ENCODE measurements around the gene XDH.
A peak's percentile ranks its signal among the peaks of the same experiment; 100 is the strongest.

GRCh38 chr2:31386648-31387047 lies 27.9 kb downstream of the XDH start:
- peak in 1 of 2 donors; percentile 16 for TF ChIP-seq CTCF (conservative IDR thresholded peaks at IDR 0.05 in 1 of 2, IDR thresholded peaks at IDR 0.05 in 1 of 2; ENCODE audit: low read depth in 1 of 2, low read length in 2 of 2)
- no peak for TF ChIP-seq EZH2 (IDR thresholded peaks at IDR 0.05; ENCODE audit: low read length, missing control alignments)
